Brain pericyte (primary cell): ENCODE results near the gene GIT1.

Source experiments
- DNase-seq: peaks from one replicate; pipeline ENCODE4 v3.0.0-alpha.2; 2012; ENCODE audit warnings: low read depth, low spot score

The GIT1 gene, protein sequence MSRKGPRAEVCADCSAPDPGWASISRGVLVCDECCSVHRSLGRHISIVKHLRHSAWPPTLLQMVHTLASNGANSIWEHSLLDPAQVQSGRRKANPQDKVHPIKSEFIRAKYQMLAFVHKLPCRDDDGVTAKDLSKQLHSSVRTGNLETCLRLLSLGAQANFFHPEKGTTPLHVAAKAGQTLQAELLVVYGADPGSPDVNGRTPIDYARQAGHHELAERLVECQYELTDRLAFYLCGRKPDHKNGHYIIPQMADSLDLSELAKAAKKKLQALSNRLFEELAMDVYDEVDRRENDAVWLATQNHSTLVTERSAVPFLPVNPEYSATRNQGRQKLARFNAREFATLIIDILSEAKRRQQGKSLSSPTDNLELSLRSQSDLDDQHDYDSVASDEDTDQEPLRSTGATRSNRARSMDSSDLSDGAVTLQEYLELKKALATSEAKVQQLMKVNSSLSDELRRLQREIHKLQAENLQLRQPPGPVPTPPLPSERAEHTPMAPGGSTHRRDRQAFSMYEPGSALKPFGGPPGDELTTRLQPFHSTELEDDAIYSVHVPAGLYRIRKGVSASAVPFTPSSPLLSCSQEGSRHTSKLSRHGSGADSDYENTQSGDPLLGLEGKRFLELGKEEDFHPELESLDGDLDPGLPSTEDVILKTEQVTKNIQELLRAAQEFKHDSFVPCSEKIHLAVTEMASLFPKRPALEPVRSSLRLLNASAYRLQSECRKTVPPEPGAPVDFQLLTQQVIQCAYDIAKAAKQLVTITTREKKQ

DNA sequence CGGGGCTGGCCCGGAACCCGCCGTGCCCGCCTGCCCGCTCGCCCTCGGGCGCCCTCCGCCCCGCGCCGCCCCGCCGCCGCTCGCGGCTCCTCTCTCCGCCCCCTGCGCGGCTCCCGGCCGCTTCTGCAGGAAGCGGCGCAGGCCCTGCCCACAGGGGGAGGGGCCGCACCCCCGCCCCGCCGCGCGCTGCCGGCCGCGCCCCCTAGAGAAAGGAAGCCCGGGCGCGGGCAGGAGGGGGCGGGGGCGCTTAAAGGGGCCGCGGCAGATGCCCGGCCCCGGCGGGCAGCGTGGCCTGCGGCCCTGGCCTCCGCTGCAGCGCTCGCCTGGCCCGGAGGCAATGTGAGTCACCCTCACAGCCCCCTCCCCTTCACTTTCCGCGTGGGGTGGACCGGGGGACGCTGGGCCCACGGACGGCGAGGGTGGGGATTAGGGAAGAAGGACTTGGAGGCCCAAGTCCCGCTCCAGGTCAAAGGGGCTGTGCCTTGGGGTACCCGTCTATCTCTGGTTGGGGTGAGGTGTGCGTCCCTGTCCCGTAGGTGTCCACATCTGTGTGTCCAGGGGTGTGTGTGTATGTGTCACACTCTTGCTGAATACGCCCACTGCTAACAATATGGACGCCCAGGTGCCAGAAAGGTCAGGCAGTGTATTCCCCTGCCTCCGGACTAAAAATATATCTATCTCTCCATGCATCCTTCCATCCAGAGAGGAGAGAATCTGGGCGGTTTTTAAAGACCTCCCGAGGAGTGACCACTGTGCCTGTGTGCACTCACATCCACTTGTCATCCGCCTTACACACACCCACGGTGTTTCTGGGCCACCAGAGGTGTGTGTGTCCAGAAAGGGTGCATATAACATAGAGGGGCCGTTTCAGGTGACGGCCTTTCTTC is at the start of gene GIT1:
Gene GIT1, minus strand, starts transcription at position 125 of the 887 bp plus-strand sequence. CDS start 270 bp downstream, outside the sequence.
- no peak for DNase-seq

- no peak for DNase-seq
Measured at GRCh38 chr17:29633886-29634285, 44.4 kb upstream of the GIT1 start.

DNA sequence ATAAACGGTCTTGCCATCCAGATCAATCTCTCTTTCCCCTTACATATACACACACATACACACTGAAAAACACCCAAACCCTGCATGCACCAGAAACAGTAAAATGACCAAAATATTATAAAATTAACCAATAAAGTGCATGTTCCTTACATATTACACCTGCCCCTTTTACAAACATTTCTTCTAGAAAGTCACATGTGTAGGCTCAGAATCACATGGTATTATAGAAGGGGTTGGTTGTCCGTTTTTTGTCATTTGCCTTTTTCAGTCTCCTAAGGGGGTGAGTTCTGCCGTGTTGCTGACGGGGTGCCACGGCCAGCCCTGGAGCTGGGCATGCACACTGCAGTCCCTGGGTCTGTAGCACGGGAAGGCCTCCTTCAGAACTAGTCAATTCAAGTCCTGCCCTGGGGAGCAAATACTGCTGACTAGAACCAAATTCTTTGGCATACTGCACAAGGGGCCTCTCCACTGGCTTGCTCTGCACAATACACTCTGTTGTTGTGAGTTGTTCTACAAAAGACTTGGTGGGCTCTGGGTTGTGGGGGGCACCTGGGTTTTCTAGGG is 41.3 kb upstream of the GIT1 start:
- DNase-seq = no peak

- DNase-seq = no peak
Measured at GRCh38 chr17:29629839-29630238, 40.4 kb upstream of the GIT1 start.

DNA sequence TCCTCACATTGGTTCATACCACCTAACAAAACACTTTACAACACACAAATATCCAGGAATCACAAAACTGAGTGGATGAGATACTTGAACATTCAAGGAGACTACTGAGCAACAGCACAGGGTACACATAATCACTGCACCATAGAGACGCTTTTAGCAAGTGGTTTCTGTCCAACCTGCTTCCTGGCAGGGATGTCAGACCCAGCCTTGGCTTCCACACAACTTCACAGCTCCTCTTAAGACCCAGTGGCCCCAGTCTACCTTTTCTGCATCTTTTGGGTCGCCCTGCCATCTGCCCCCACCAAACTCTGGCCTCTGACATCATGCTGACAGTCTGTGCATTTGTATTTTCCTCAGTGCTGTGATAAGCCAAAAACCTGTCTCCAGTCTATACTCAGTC is 39.2 kb upstream of the GIT1 start:
- no peak for DNase-seq

- DNase-seq = no peak
Measured at GRCh38 chr17:29627951-29628350, 38.5 kb upstream of the GIT1 start.

GRCh38 chr17:29625037-29625750 is 35.7 kb upstream of the GIT1 start:
- DNase-seq = no peak

DNA sequence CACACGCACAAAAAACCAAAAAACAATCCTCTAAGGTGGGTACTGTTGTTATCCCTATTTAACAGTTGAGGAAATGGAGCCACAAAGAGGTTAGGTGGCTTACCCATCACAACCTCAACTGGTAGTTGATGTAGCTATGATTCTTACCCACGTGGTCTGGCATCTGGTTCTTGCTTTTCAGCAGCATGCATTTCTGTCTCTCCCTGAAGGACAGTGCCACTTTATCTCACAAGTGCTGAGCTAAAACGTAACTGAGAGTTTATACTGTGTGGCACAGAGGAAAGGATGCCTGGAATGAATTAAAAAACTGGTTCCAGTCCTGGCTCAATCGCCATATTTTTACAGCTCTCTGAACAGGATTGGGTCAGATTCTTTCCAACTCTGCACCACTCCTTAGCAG is 35.1 kb upstream of the GIT1 start:
- DNase-seq = no peak

DNA sequence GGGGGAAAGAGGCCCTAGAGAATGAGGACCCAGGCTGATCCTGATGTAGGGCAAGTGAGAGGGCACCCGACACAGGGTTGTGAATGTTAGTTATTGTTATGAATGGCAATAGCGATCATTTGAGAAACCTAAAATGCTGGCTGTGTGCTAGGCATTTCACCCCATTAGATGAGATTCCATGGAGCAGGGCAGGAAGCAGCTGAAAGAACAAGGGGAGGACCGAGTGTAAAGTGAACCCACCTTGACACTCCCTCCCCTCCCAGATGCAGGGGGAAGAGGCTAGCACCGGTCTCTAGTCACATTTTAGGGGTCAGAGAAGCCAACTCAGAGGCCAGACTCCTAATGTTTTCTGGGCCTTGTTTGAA is 33.8 kb upstream of the GIT1 start:
- no peak for DNase-seq

- no peak for DNase-seq
Measured at GRCh38 chr17:29622337-29623282, 33.2 kb upstream of the GIT1 start, which contains the start of gene CORO6. CORO6 (minus strand) TSS chr17:29622912; CDS start chr17:29621421, 1,491 bp downstream.

GRCh38 chr17:29621751-29622194 is 32.3 kb upstream of the GIT1 start:
- DNase-seq = no peak

- no peak for DNase-seq
Measured at GRCh38 chr17:29620779-29621500, 31.5 kb upstream of the GIT1 start.

- no peak for DNase-seq
Measured at GRCh38 chr17:29620271-29620670, 30.8 kb upstream of the GIT1 start.

- DNase-seq = no peak
Measured at GRCh38 chr17:29619251-29619650, 29.8 kb upstream of the GIT1 start.

DNA sequence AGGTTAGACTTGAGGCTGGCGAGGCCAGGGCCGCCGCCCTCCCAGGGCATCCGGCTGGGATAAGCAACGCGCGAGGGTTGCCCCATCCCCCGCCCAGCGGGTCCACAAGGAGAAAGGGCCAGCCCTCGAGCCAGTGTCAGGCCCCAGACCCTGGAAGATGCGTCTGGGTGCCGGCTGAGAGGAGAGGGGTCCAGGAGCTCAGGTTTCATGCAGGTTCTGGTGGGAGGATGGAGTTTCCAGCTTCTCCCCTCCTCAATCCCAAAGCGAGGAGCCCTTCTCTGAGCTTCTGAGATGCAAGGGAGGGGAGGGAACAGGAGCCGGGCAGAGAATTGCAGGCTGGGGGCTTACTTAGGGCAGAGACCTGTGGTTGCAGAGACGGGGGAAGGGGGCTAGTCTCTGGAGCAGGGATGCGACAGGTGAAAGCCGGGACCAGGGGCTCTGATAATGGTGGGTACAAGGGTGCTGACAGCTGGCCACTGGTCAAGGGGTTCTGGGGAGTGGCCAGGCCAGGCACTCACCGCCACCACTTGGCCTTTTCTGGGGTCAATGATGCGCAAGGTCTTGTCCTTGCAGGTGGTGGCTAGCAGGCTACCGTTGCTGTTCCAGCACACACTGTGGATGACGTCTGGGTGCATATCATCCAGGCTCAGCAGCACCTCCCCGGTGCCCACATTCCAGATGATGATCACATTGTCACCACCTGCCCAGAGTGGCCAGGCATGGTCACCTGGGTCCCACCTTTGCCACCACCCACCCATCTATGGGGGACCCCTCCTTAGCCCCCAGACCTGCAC is 29.0 kb upstream of the GIT1 start:
- no peak for DNase-seq

- DNase-seq = no peak
Measured at GRCh38 chr17:29617481-29618271, 28.2 kb upstream of the GIT1 start.

- DNase-seq = no peak
Measured at GRCh38 chr17:29617125-29617480, 27.7 kb upstream of the GIT1 start.
